ENCODE data around the gene PIP4K2A.
"Not testable (repeated sequence)": the region's sequence is repeated elsewhere in the genome, so short reads cannot be mapped to it uniquely, and the experiment has no call there.

The PIP4K2A gene

GRCh38 chr10:22714479-22715289 lies at the start of gene PIP4K2A:
Gene PIP4K2A, minus strand, starts transcription at chr10:22714578. Its CDS starts 252 bp downstream, at chr10:22714326.
- no peak for DNase-seq

DNA sequence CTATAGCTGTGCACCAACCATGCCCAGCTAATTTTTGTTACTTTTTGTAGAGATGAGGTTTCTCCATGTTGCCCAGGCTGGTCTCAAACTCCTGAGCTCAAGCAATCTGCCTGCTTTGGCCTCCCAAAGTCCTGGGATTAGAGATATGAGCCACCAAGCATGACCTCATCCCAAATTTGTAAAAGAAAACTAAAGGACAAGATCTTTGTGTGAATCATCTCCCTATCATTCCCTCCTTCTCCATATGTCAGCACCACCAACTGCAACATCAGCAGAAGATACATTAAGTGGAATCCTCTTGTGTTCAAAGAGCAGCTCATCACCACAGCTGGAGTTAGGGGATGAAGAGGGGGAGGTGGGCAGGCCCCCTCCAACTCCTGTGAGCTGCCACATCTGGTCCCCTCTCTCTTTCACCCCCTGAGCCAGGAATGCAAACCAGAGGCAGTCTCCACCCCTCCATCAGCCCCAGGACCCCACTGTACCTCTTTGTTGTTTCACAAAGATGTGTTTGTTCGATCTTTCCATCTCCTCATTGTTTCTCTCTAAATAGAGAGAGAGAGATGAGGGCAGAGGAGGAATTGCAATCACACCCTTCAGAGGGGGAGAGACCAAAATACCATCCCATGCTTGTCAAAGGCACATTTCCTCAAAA lies 47.3 kb upstream of the PIP4K2A start:
- DNase-seq, result no peak

DNA sequence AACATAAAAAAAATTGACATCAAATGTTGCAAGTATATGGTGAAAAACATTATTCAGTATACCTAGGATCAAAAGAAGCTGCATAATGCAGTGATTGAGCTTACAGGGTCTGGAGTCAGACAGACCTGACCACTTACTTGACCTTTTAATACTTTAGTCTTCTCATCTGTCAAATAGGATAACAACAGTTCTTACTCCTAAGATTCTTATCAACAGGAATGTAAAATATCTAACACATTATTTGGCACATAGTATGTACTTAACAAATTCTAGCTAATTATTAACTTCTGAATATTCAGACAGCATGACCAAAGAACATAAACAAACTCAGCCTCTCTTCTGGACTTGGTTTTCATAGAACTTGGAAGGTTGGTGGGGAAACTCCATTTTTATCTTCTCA lies 45.6 kb upstream of the PIP4K2A start:
- no peak for DNase-seq

- DNase-seq, result no peak
Measured at GRCh38 chr10:22758867-22759266, 44.5 kb upstream of the PIP4K2A start.

DNA sequence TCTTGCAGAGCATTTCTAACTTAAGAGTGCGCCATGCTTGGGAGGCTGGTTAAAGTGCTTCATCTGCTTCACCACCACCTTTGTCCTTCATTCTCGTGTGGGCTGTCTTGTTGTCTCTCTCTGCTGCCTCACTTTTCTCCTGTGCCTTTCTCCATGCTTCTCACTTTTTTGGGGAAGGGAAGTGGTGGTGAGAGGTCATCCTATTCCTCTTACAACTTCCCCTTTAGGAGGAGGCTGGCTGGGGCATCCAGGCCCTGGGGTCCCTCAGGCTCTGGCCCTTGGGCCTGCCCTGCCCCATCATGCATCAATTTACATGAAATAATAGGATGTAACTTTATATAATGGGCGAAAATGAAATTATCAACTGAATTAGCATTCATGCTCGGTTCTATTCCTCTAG lies 39.9 kb upstream of the PIP4K2A start:
- DNase-seq, result no peak

DNA sequence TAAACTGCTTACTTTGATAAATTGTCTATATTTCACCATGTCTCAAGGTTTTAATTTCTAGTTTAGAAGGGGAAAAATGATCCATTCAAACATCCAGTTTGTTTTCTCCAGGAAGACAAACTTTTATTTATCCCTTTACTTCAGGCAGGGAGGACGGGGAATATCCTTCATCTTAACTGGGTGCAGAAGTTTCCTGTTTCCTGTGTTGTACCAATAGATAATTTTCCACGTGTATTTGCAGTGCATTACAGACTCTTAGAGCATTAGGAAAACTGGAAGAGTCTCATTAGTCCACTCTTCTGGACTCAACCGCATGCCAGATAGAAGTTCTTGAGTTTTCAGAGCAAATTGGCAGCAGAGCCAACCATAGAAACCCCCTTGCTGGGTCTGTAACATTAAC lies 39.4 kb upstream of the PIP4K2A start:
- DNase-seq, result no peak

DNA sequence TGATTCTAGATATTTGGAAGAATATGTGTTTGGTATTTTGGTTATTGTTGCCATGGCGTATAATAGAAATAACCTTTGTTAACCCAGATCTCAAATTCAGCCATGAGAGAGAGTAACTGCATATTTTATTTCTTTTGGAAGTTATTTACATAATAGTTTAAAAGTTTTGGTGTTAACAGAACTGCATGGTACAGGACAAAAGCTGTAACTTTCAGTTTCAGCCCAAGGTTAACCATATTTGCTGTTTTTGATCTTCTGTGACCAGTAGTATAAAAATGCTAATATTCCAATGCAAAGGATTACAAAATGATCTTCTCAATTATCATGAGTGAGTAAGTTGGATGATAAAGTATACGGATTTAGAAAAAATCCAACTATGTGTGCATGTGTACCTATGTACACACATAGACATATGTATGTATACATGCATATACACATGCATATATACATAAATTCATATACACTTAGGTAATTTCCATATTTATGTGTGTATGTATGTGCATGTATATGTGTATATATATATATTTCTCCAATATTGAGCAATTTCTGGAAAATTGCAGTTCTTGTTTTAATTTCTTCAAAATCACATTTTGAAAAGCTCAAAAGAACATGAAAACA lies 38.0 kb upstream of the PIP4K2A start:
- DNase-seq, result no peak

GRCh38 chr10:22750131-22750530 lies 35.8 kb upstream of the PIP4K2A start:
- no peak for DNase-seq

DNA sequence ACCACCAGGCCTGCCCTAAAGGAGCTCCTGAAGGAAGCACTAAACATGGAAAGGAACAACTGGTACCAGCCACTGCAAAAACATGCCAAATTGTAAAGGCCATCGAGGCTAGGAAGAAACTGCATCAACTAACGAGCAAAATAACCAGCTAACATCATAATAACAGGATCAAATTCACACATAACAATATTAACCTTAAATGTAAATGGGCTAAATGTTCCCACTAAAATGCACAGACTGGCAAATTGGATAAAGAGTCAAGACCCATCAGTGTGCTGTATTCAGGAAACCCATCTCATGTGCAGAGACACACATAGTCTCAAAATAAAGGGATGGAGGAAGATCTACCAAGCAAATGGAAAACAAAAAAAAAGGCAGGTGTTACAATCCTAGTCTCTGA lies 30.5 kb upstream of the PIP4K2A start:
- DNase-seq, result not testable (repeated sequence)

GRCh38 chr10:22742678-22743077 lies 28.3 kb upstream of the PIP4K2A start:
- no peak for DNase-seq

- not testable (repeated sequence) for DNase-seq
Measured at GRCh38 chr10:22741631-22742030, 27.3 kb upstream of the PIP4K2A start.

DNA sequence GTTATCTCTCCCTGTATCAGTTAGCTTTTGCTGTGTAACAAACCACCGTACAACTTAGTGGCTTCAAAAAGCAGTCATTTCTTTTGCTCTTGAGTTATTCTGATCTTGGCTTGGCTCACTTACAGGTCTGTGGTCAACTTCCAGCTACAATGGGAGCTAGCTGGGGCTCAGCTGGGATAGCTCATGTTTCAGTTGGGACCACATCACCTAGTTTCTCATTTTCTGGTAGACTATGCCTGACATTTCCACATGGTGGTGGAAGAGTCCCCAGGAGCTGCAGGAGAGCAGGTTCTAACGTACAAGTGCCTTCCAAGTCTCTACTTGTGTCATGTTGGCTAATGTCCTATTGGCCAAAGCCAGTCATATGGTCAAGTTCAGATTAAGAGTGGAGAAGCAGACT lies 25.8 kb upstream of the PIP4K2A start:
- no peak for DNase-seq

- no peak for DNase-seq
Measured at GRCh38 chr10:22737587-22737986, 23.2 kb upstream of the PIP4K2A start.

DNA sequence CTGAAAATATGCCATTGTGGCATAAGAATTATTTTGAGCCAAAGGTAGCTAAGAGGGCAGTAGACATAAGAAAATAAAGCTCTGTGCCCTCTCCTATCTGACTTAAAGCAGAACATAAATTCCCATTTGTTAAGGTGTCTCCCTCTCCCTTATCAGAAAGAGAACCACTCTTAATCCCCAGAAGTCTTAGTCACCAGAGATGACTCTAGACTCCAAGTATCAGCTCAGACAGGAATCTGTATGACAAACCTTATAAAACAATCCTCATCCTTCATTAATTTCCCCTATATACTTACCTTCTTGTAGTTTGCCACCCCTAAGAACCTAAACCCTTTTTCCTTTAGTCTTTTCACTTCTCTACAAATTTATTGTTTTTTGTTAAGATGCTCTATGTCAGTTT lies 21.8 kb upstream of the PIP4K2A start:
- no peak for DNase-seq

DNA sequence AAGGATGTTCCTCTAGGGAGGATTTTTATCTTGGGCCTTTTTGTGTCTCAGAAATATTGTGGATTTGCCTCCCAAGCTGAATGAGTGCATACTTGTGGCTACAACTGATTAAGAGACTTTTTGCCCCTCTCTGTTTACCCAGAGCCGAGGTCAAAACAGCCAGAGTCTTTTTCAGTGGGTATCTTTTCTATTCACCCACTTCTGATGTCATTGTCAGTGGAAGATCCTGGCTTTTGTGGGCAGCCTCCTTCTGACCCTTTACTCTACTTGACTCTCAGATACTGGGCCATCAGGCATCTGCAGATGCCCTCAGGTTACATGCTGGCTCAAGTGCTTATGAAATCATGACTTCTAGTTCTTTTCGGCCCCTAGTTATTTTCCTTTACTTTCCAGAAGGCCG lies 19.6 kb upstream of the PIP4K2A start:
- DNase-seq, result no peak

- no peak for DNase-seq
Measured at GRCh38 chr10:22727663-22728062, 13.3 kb upstream of the PIP4K2A start.

- DNase-seq, result no peak
Measured at GRCh38 chr10:22727112-22727511, 12.7 kb upstream of the PIP4K2A start.

GRCh38 chr10:22724773-22725172 lies 10.4 kb upstream of the PIP4K2A start:
- DNase-seq, result no peak

DNA sequence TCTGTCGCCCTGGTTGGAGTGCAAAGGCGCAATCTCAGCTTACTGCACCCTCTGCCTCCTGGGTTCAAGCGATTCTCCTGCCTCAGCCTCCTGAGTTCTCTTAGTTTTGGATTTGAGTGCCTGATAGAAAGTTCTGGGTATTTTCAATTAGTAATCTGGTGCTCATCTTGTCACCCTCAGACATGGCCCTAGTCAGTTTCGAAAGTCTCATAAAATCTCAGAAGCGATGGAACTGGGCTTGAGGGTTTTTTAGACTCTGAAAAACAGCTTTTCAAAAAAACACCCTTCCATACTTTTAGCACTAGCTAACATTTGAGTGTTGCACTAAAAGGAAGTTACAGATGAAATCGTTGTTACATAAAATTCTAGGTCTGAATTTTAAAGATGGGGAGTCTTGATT lies 9.4 kb upstream of the PIP4K2A start:
- no peak for DNase-seq

DNA sequence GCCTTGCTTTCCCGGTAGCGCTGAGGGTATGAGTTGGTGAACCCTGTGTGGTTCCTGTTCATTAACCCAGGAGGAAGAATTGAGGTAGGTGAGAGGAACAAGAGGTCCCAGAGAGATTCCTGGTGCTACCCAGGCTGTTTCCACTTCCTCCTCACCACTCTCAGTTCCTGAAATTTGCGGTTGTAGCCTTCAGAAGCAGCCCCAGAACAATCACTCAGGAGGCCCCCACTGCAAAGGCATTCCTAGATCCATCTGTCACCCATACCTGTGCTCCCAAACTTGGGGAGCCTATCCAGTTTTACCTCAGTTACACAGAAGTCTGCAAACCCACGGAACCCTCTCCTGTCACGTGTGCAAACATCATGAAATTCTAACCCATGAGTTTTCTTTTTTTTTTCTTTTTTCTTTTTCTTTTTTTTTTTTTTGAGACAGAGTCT lies 9.0 kb upstream of the PIP4K2A start:
- DNase-seq, result no peak

DNA sequence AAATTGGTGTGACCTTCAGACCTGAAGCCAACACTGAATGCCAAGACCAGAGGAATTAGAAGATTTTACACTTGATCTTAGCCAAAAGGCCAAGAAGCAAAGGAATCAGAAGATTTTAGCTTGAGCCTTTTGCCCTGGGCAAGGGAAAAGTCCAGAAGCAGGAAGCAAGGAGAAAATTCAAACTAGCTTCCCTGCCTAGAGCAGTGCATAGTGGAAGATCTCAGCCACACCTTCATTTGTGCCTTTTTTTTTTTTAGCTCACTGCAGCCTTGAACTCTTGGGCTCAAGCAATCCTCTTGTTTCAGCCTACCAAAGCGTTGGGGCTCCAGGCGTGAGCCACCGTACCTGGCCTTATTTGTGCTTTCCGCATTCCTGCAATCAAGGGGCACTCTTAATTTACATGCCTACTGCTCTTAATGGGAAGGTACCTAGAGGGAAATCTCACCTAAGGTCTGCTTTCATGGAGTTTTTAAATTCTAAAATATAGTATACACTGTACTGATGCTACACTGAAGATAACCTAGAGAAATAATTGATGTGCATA lies 8.3 kb upstream of the PIP4K2A start:
- DNase-seq, result no peak

DNA sequence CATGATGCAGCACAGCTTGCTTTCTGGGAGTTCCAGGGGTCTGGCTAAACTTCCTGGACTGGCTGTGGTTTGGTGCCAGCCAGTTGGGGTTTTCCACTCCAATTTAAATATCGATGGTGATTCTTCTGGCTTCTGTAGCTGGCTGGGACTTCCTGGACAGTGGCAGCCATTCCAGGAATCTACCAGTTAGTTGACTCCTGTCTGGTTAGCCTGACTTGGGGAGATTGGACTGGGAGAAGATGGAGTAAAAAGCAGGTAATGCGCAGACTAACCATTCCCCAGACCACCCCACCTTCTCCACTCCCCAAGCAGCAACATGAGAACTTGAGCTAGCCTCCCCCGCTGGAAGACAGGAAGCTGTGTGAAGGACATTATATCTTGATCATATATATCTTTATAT lies 6.3 kb upstream of the PIP4K2A start:
- no peak for DNase-seq

DNA sequence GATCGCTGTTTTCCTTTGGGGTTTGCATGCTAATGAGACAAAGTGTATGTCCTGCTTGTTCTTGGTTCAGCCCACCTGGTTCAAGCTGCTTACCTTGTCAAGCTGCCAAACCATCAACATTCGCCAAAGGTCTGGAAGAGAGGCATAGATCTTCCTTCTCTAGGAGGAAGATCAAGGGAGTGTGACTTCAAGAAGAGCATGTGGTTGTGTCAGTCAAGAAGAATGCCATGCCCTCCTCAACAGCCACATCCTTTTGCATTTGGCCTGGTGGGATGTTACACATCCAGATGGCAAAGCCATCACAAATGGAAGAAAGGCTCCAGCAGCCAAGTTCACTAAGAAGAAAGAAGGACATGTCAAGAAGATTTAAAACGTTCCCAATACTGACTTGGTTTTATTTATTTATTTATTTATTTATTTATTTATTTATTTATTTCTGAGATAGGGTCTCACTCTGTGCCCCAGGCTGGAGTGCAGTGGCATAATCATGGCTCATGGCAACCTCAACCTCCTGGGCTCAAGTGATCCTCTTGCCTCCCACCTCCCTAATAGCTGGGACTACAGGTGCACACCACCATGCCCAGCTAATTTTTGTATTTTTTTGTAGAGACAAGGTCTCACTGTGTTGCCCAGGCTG lies 5.1 kb upstream of the PIP4K2A start:
- no peak for DNase-seq

Measured in NCI-H1694 treated with DMSO at 0.1 percent for 48 hours (cell line).